Measurements from ENCODE around the gene TAF4. TPM values are rescaled to one million over a fixed set of nuclear protein-coding genes. Genes with fewer than 3 reads are reported as not detected.
A peak's percentile ranks its signal among the peaks of the same experiment; 100 is the strongest.

TAF4 gene
- 17.6 TPM for total RNA-seq
- long read RNA-seq, full-length matches to known transcripts: 3 of 11 reads
- long read RNA-seq, partial matches to known transcripts: 6 of 11 reads
- long read RNA-seq, other reads (novel, unspliced or antisense): 2 of 11 reads

DNA sequence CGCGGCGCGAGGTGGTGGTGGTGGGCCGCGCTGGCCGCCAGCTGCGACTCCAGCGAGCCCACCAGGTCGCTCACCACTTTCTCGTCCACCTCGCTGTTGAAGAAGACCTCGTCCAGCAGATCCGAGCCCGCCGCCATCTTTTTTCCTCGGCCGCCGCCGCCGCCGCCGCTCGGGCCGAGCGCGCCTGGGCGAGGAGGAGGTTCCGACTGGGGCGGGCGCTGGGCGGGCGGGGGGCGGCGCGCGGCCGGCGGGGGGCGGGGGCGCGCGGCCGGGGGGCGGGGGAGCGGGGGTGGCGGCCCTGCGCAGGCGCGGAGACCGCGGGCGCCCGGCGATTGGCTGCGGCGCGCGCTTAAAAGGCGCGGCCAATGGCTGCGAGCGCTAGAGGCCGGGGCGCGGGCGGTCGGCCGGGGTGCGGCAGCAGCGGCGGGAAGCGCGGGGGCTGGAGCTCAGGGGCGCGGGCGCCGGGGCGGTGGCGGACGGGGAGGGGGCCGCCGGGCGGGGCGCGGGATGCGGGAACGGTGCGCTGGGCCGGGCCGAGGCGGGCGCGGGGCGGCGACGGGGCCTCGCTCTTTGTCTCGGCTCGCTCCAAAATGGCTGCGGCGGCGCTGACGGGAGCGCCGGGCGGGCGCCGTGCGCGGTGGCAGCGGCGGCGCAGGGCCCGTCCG, at the start of gene TAF4:
Gene TAF4, minus strand, starts transcription at position 208 of the 665 bp plus-strand sequence. Its CDS starts 71 bp downstream, at position 137.
- Histone ChIP-seq H3K27me3 (ENCODE audit: low read depth) (no peaks in the 10 kb centered on the region), H3K9me3 (no peaks in the 10 kb centered on the region), H3K27ac (peak within 1 kb of the TSS; percentile 93), H3K36me3 (no peaks in the 10 kb centered on the region), H3K4me3 (peak within 1 kb of the TSS; percentile 69), H3K4me1 (peaks cover 49% of the 10 kb centered on the region)
- ATAC-seq (peak; percentile 65 to 83), DNase-seq (peak; percentile 84)
- TF ChIP-seq, protein P1, sequence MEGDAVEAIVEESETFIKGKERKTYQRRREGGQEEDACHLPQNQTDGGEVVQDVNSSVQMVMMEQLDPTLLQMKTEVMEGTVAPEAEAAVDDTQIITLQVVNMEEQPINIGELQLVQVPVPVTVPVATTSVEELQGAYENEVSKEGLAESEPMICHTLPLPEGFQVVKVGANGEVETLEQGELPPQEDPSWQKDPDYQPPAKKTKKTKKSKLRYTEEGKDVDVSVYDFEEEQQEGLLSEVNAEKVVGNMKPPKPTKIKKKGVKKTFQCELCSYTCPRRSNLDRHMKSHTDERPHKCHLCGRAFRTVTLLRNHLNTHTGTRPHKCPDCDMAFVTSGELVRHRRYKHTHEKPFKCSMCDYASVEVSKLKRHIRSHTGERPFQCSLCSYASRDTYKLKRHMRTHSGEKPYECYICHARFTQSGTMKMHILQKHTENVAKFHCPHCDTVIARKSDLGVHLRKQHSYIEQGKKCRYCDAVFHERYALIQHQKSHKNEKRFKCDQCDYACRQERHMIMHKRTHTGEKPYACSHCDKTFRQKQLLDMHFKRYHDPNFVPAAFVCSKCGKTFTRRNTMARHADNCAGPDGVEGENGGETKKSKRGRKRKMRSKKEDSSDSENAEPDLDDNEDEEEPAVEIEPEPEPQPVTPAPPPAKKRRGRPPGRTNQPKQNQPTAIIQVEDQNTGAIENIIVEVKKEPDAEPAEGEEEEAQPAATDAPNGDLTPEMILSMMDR (IDR thresholded peaks at IDR 0.05): no peak
- intact Hi-C loops (cut with DNase I): no loop called here

DNA sequence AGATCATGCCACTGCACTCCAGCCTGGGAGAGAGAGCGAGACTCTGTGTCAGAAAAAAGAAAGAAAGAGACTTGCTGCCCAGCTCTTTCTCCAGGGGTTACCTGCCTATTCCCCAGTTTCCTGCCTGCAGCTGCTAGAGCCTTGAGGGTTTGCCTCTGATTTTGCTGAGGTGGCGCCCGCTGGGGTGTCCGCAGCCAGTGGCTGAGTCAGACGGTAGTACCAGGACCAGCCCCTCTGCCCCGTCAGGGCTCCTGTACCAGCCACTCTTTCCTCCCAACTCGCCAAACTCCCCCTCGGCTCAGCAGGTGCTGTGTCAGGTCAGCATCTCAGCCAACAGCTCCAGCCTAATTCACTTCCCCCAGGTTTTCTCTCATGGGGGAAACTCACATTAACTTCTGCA, 49.2 kb upstream of the TAF4 start:
- DNase-seq: no peak
- TF ChIP-seq, protein P1 (IDR thresholded peaks at IDR 0.05): no peak
- no peak overlapping the region for H3K4me3 ChIP-seq
- peaks cover 3% of the 10 kb centered on the region for H3K4me1 ChIP-seq
- no peaks in the 10 kb centered on the region for H3K36me3 ChIP-seq
- H3K27me3 ChIP-seq (ENCODE audit: low read depth): peaks cover 7% of the 10 kb centered on the region
- no peak overlapping the region for H3K27ac ChIP-seq
- no peak for ATAC-seq
- intact Hi-C loops (cut with DNase I): no loop called here
- peaks cover 24% of the 10 kb centered on the region for H3K9me3 ChIP-seq

DNA sequence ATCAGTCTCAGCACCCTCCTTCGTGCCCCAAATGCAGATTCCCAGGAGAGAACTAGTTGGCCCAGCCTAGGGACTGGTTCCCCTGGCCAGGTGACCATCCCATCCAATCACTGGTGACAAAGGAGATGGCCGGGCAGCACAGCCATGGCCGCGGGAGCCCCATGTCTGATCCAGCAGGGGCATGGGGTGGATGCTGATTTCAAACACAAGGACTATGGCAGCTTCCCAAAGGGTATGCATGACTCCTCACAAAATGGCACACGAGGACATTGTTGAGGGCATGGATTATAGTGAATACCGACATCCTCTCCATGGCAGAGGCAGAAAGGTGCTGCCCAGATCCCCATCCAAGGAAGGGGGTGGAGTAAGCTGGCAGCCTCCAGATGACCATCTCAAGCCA, 46.7 kb upstream of the TAF4 start:
- no peak for DNase-seq
- TF ChIP-seq, protein P1 (IDR thresholded peaks at IDR 0.05): no peak
- Histone ChIP-seq H3K4me3 (no peak overlapping the region), H3K27ac (no peak overlapping the region), H3K9me3 (peaks cover 50% of the 10 kb centered on the region), H3K4me1 (no peaks in the 10 kb centered on the region), H3K27me3 (ENCODE audit: low read depth) (peaks cover 4% of the 10 kb centered on the region), H3K36me3 (no peaks in the 10 kb centered on the region)
- intact Hi-C loops (cut with DNase I): no loop called here
- no peak for ATAC-seq

DNA sequence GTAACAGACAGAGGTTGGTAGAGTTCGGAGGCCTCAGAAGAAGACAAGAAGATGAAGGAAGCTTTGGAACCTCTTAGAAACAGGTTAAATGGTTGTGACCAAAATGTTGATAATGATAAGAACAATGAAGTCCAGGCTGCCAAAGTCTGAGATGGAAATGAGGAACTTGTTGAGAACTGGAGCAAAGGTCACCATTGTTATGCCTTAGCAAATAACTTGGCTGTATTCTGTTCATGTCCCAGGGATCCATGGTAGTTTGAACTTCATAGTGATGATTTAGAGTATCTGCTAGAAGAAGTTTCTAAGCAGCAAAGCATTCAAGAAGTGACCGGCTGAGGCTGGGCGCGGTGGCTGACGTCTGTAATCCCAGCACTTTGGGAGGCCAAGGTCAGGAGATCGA, 45.5 kb upstream of the TAF4 start:
- Histone ChIP-seq H3K27ac (no peak overlapping the region), H3K4me3 (no peak overlapping the region), H3K9me3 (peaks cover 55% of the 10 kb centered on the region), H3K36me3 (no peaks in the 10 kb centered on the region), H3K4me1 (no peaks in the 10 kb centered on the region), H3K27me3 (ENCODE audit: low read depth) (no peaks in the 10 kb centered on the region)
- no peak for DNase-seq
- intact Hi-C loops (cut with DNase I): no loop called here
- no peak for ATAC-seq
- TF ChIP-seq, protein P1 (IDR thresholded peaks at IDR 0.05): no peak

DNA sequence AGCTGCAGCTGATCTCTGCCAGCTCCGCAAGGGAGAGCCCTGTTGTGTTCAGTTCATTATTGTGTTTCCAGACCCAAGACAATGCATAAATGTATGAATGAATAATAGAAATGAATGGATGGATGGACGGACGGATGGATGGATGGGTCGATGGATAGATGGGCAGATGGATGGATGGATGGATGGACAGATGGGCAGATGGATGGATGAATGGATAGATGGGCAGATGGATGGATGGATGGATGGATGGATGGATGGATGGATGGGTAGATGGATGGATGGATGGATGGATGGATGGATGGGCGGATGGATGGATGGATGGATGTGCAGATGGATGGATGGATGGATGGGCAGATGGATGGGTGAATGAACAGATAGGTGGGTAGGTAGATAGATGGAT, 39.9 kb upstream of the TAF4 start:
- ATAC-seq: no peak
- intact Hi-C loops (cut with DNase I): no loop called here
- no peaks in the 10 kb centered on the region for H3K4me1 ChIP-seq

More for the DNA sequence above, 39.9 kb upstream of the TAF4 start:
- Histone ChIP-seq H3K9me3 (peaks cover 40% of the 10 kb centered on the region), H3K27me3 (ENCODE audit: low read depth) (peaks cover 4% of the 10 kb centered on the region), H3K36me3 (no peaks in the 10 kb centered on the region), H3K4me3 (no peak overlapping the region), H3K27ac (no peak overlapping the region)
- no peak for DNase-seq
- TF ChIP-seq, protein P1 (IDR thresholded peaks at IDR 0.05): no peak

All from lower lobe of right lung (tissue), 2 donors.